Suprapubic skin (tissue), 3 donors: ENCODE data around the gene PLEKHO1.

Experiments
- CTCF ChIP-seq, 2 donors: fragments of 200-600 bp in 1 of 2; fragments of 450-650 bp in 1 of 2; sonication (generic) in 1 of 2; IDR thresholded peaks; one replicate each; pipeline ENCODE4 v1.5.1; 2016 to 2019; ENCODE audit warnings: antibody characterized with exemption in 2 of 2, mild to moderate bottlenecking in 1 of 2, moderate library complexity in 1 of 2
- EP300 ChIP-seq: sonication (generic); formaldehyde crosslinking; IDR thresholded peaks from one replicate; pipeline ENCODE4 v1.6.1; 2017; ENCODE audit warnings: antibody characterized with exemption

GRCh38 chr1:150110116-150110515, 39.6 kb upstream of the PLEKHO1 start:
- TF ChIP-seq CTCF (IDR thresholded peaks at IDR 0.05): no peak
- TF ChIP-seq EP300: no peak
